Measurements from ENCODE around the gene TMEM167A. TPM values are rescaled to one million over a fixed set of nuclear protein-coding genes. Genes with fewer than 3 reads are reported as not detected.

TMEM167A gene
- total and polyA plus RNA-seq, 2 of the 8 experiments (the other 6 are each of a cell fraction or from before 2014, with no cell fraction given), result 50.6 to 178 TPM

- 61% methylated on average over 2 of the region's 2 CpGs; no CpG with 5 or more reads in 1 of the 2 experiments for WGBS, 2 experiments (ENCODE audit: extremely low coverage in 1 of 2, insufficient coverage in 1 of 2, insufficient read length in 1 of 2, insufficient replicate concordance in 2 of 2, low coverage in 1 of 2, low lambda C conversion rate in 2 of 2, missing lambda C conversion rate in 1 of 2)
- no peak overlapping the region for H3K23ac ChIP-seq (ENCODE audit: insufficient read length)
- no peak overlapping the region for H3K4ac ChIP-seq (replicated peaks; ENCODE audit: insufficient read length, low read depth, low read length)
- peak overlapping the region in 1 of 2 experiments; percentile 44; a peak in 3 of 4 replicates for H3K4me2 ChIP-seq (ENCODE audit: insufficient read depth in 1 of 2, low read depth in 2 of 2, low read length in 2 of 2)
- no peak overlapping the region for H2BK5ac ChIP-seq (ENCODE audit: low read depth, low read length)
- H2BK120ac ChIP-seq (replicated peaks; ENCODE audit: low read depth, low read length), result no peak overlapping the region
- H4K20me1 ChIP-seq (replicated peaks in 1 of 2; ENCODE audit: control insufficient read depth in 1 of 2, insufficient read depth in 2 of 2, low read length in 2 of 2), result peaks cover 3 to 4% of the 10 kb centered on the region in 2 experiments
- H2BK20ac ChIP-seq (ENCODE audit: low read length), result no peak overlapping the region
- H2AFZ ChIP-seq (ENCODE audit: low read length), result no peak overlapping the region
- DNase-seq (ENCODE audit: low read depth in 1 of 2, low spot score in 2 of 2) (no peak), FAIRE-seq (no peak)
- H2BK12ac ChIP-seq (ENCODE audit: low read depth, low read length), result no peak overlapping the region
- H4K8ac ChIP-seq (ENCODE audit: extremely low read depth, insufficient read depth, low read length), result no peak overlapping the region
- no peak overlapping the region for H3K9ac ChIP-seq (replicated peaks in 1 of 4; ENCODE audit: extremely low read depth in 1 of 4, low read depth in 3 of 4, low read length in 3 of 4)
- no peak overlapping the region for H4K91ac ChIP-seq (replicated peaks; ENCODE audit: insufficient read length, low read length)
- peaks cover 0 to 14% (median 3%) of the 10 kb centered on the region in 4 experiments; a peak in 2 of 7 replicates for H3K4me1 ChIP-seq (replicated peaks in 1 of 4; ENCODE audit: control insufficient read depth in 3 of 4, insufficient read depth in 4 of 4, low read length in 3 of 4)
- H3K56ac ChIP-seq (replicated peaks; ENCODE audit: insufficient read length, low read depth, low read length), result no peak overlapping the region
- H3K79me2 ChIP-seq (ENCODE audit: control insufficient read depth in 1 of 2, insufficient read depth in 2 of 2, low read length in 2 of 2), result peaks cover 31 to 99% of the 10 kb centered on the region in 2 experiments
- no peaks in the 10 kb centered on the region for H3K9me3 ChIP-seq (ENCODE audit: insufficient read depth in 2 of 2, low read depth in 1 of 2, low read length in 1 of 2)
- H4K5ac ChIP-seq (ENCODE audit: insufficient read length, low read depth, low read length), result peak overlapping the region; percentile 37
- no peak overlapping the region for H3K18ac ChIP-seq (ENCODE audit: extremely low read depth, low read length)
- no peaks in the 10 kb centered on the region; the same call in 1 of the 2 replicates for H3K79me1 ChIP-seq (ENCODE audit: low read depth, low read length)
- H3K27ac ChIP-seq (ENCODE audit: low read depth, low read length), result no peak overlapping the region
- ChIA-PET POLR2A (ENCODE audit: partially characterized antibody) (interaction anchor here (0.9 to 1.3 kb wide), 3 partner anchors 10 to 401 kb away, joined by 3 read pairs; partner anchors contain the start of gene VCAN), CTCF (ENCODE audit: partially characterized antibody) (interaction anchor here (0.6 kb wide), 1 partner anchor 163 kb away, joined by 3 read pairs; no protein-coding TSS in a partner anchor)
- H3K27me3 ChIP-seq (replicated peaks in 1 of 4; ENCODE audit: control insufficient read depth in 3 of 4, extremely low read depth in 1 of 4, insufficient read depth in 3 of 4, low read length in 3 of 4), result no peaks in the 10 kb centered on the region
- peaks cover 0 to 3% (median 0%) of the 10 kb centered on the region in 4 experiments; a peak in 2 of 8 replicates for H3K36me3 ChIP-seq (ENCODE audit: control insufficient read depth in 2 of 4, insufficient read depth in 4 of 4, low read length in 3 of 4)
- no peaks in the 10 kb centered on the region for H3K23me2 ChIP-seq (ENCODE audit: low read depth, low read length)
- peak overlapping the region in 1 of 4 experiments; percentile 41; a peak in 2 of 8 replicates for H3K4me3 ChIP-seq (ENCODE audit: extremely low read depth in 1 of 4, insufficient read depth in 2 of 4, low read depth in 3 of 4, low read length in 4 of 4)
- H2AK5ac ChIP-seq (ENCODE audit: low read depth, low read length), result no peak overlapping the region
- H3K14ac ChIP-seq (ENCODE audit: insufficient read length), result no peak overlapping the region
- no peak overlapping the region for H2BK15ac ChIP-seq (ENCODE audit: low read length)
- TF ChIP-seq KDM1A (IDR thresholded peaks at IDR 0.05; ENCODE audit: borderline replicate concordance, low read length) (no peak), SUZ12 (IDR thresholded peaks at IDR 0.05; ENCODE audit: low read length) (no peak), FOSL1 (IDR thresholded peaks at IDR 0.05; ENCODE audit: insufficient read depth, low read depth, low read length) (no peak), RNF2 (IDR thresholded peaks at IDR 0.05; ENCODE audit: borderline replicate concordance, low read depth, low read length, missing control alignments, poor library complexity, severe bottlenecking) (no peak), SP2 (IDR thresholded peaks at IDR 0.05; ENCODE audit: low read length) (no peak), CREB1 (IDR thresholded peaks at IDR 0.05) (no peak), POU5F1 (IDR thresholded peaks at IDR 0.05; ENCODE audit: low read depth, low read length) (no peak), SIX5 (IDR thresholded peaks at IDR 0.05; ENCODE audit: low read depth, low read length) (no peak), E2F6 (IDR thresholded peaks at IDR 0.05) (no peak), RFX5 (IDR thresholded peaks at IDR 0.05; ENCODE audit: borderline replicate concordance, low read depth, low read length) (no peak), TBP (IDR thresholded peaks at IDR 0.05; ENCODE audit: low read depth, low read length) (no peak)
Measured at GRCh38 chr5:83071286-83072051, 5.7 kb downstream of the TMEM167A start.

Data from H1 (cell line).